DND-41 (cell line): ENCODE measurements around the gene POU2F3.

ENCODE experiments used
- ATAC-seq: fragments of 200-7000 bp; cut with Tn5 transposase; 3 replicates; pipeline ENCODE4 v1.9.1; 2021; ENCODE audit warnings: low read depth; ENCODE audit not compliant: insufficient read depth
- DNase-seq: peaks from one replicate; pipeline ENCODE4 v3.0.0-alpha.2; 2020
- H2AFZ ChIP-seq: 2 replicates; pipeline ENCODE4 v1.6.0; 2012; ENCODE audit warnings: low read depth, low read length
- H3K27ac ChIP-seq: 2 replicates; pipeline ENCODE4 v1.5.1; 2012; ENCODE audit warnings: low read length, inconsistent platforms
- H3K27me3 ChIP-seq: fragments of 200-600 bp; sonication (generic); 2 replicates; pipeline ENCODE4 v1.6.0; 2012; ENCODE audit warnings: low read length, mild to moderate bottlenecking, inconsistent platforms; ENCODE audit not compliant: insufficient read depth, poor library complexity
- H3K36me3 ChIP-seq: 2 replicates; pipeline ENCODE4 v1.5.1; 2012; ENCODE audit warnings: low read length, inconsistent platforms; ENCODE audit not compliant: insufficient read depth
- H3K4me1 ChIP-seq: 2 replicates; pipeline ENCODE4 v1.5.1; 2012; ENCODE audit warnings: mild to moderate bottlenecking, low read length; ENCODE audit not compliant: insufficient read depth
- H3K4me2 ChIP-seq: 2 replicates; pipeline ENCODE4 v1.6.0; 2012; ENCODE audit warnings: mild to moderate bottlenecking, moderate library complexity, low read length, inconsistent platforms; ENCODE audit not compliant: insufficient read depth
- H3K4me3 ChIP-seq, 2 experiments: fragments of 200-600 bp in 1 of 2; shearing (Covaris generic) in 1 of 2; 2 replicates each; pipeline ENCODE4 v1.5.1; 2012 to 2016; ENCODE audit warnings: inconsistent platforms in 2 of 2, low read length in 2 of 2, mild to moderate bottlenecking in 2 of 2, low read depth in 1 of 2, moderate library complexity in 1 of 2
- H3K79me2 ChIP-seq: 2 replicates; pipeline ENCODE4 v1.6.0; 2012; ENCODE audit warnings: low read length, inconsistent platforms; ENCODE audit not compliant: insufficient read depth
- H3K9ac ChIP-seq: 2 replicates; pipeline ENCODE4 v1.6.0; 2012; ENCODE audit warnings: low read depth, mild to moderate bottlenecking, inconsistent platforms, low read length, moderate library complexity
- H3K9me3 ChIP-seq: 2 replicates; pipeline ENCODE4 v1.5.1; 2012; ENCODE audit warnings: low read length, moderate library complexity, mild to moderate bottlenecking, inconsistent platforms; ENCODE audit not compliant: insufficient read depth, severe bottlenecking
- H4K20me1 ChIP-seq: 2 replicates; pipeline ENCODE4 v1.6.0; 2012; ENCODE audit warnings: low read length; ENCODE audit not compliant: insufficient read depth
- CTCF ChIP-seq: IDR thresholded peaks from 2 replicates; pipeline ENCODE4 v1.5.1; 2012; ENCODE audit warnings: borderline replicate concordance, low read length, moderate library complexity, mild to moderate bottlenecking; ENCODE audit not compliant: poor library complexity, severe bottlenecking; ENCODE audit errors: extremely low read depth
- EZH2 ChIP-seq: IDR thresholded peaks from 3 replicates; pipeline ENCODE4 v1.6.1; 2012; ENCODE audit warnings: borderline replicate concordance, low read depth, mild to moderate bottlenecking, moderate library complexity, low read length, inconsistent platforms; ENCODE audit not compliant: severe bottlenecking

The POU2F3 gene

GRCh38 chr11:120279502-120279901, 39.6 kb downstream of the POU2F3 start:
- DNase-seq, result no peak
- peaks cover 7% of the 10 kb centered on the region; the same call in 1 of the 2 replicates for H4K20me1 ChIP-seq
- no peaks in the 10 kb centered on the region for H3K4me1 ChIP-seq
- H2AFZ ChIP-seq, result no peak overlapping the region
- peaks cover 43% of the 10 kb centered on the region for H3K27me3 ChIP-seq
- TF ChIP-seq EZH2 (no peak), CTCF (no peak)
- no peak overlapping the region for H3K27ac ChIP-seq
- H3K4me3 ChIP-seq, result no peak overlapping the region
- no peaks in the 10 kb centered on the region for H3K79me2 ChIP-seq
- no peak for ATAC-seq
- H3K4me2 ChIP-seq, result no peak overlapping the region
- no peaks in the 10 kb centered on the region for H3K9me3 ChIP-seq
- H3K9ac ChIP-seq, result no peak overlapping the region
- H3K36me3 ChIP-seq, result no peaks in the 10 kb centered on the region

GRCh38 chr11:120280600-120281051, 40.7 kb downstream of the POU2F3 start:
- DNase-seq (no peak), ATAC-seq (no peak)
- no peaks in the 10 kb centered on the region for H3K79me2 ChIP-seq
- no peak overlapping the region for H3K4me3 ChIP-seq
- no peaks in the 10 kb centered on the region for H3K36me3 ChIP-seq
- peaks cover 43% of the 10 kb centered on the region for H3K27me3 ChIP-seq
- no peaks in the 10 kb centered on the region for H3K4me1 ChIP-seq
- TF ChIP-seq CTCF (no peak), EZH2 (no peak)
- no peak overlapping the region for H3K9ac ChIP-seq
- H3K4me2 ChIP-seq, result no peak overlapping the region
- H3K9me3 ChIP-seq, result no peaks in the 10 kb centered on the region
- no peak overlapping the region for H2AFZ ChIP-seq
- H3K27ac ChIP-seq, result no peak overlapping the region
- peaks cover 7% of the 10 kb centered on the region; the same call in 1 of the 2 replicates for H4K20me1 ChIP-seq

- no peak overlapping the region for H3K4me3 ChIP-seq
- DNase-seq, result no peak
Observed at GRCh38 chr11:120281143-120281795, 41.3 kb downstream of the POU2F3 start.

DNA sequence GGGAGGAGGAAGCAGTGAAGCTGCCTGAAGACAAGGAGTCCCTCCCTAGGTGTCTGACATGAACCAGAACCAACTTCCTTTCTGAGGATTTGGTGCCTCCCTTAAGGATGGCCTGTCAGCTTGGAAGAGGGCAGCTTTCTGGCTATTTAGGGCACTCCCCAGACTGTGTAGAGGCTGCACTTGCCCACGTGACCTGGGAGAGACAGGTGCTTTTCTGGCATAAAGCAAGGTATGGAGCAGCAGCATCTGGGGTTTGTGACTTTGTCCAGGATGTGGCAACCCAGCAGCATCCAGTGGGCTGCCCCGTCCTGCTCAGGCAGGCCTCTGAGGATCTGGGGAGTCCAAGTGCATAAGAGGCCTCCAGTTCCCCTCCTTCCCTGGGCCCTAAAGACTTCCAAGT, 43.2 kb downstream of the POU2F3 start:
- Histone ChIP-seq H3K9me3 (no peaks in the 10 kb centered on the region), H3K27me3 (peaks cover 45% of the 10 kb centered on the region), H3K36me3 (no peaks in the 10 kb centered on the region), H3K79me2 (no peaks in the 10 kb centered on the region), H3K4me2 (no peak overlapping the region), H4K20me1 (peaks cover 7% of the 10 kb centered on the region; the same call in 1 of the 2 replicates), H3K27ac (no peak overlapping the region), H3K4me1 (no peaks in the 10 kb centered on the region), H3K9ac (no peak overlapping the region), H2AFZ (no peak overlapping the region), H3K4me3 (no peak overlapping the region)
- DNase-seq (no peak), ATAC-seq (no peak)
- TF ChIP-seq CTCF, result no peak
- TF ChIP-seq EZH2, result no peak

More at GRCh38 chr11:120281143-120281795, 41.3 kb downstream of the POU2F3 start:
- Histone ChIP-seq H3K4me2 (no peak overlapping the region), H3K27me3 (peaks cover 43% of the 10 kb centered on the region), H3K9me3 (no peaks in the 10 kb centered on the region), H3K9ac (no peak overlapping the region), H3K27ac (no peak overlapping the region), H4K20me1 (peaks cover 7% of the 10 kb centered on the region; the same call in 1 of the 2 replicates), H3K36me3 (no peaks in the 10 kb centered on the region), H3K4me1 (no peaks in the 10 kb centered on the region), H2AFZ (no peak overlapping the region), H3K79me2 (no peaks in the 10 kb centered on the region)
- TF ChIP-seq EZH2, result no peak
- ATAC-seq, result no peak
